GM12873 (cell line): ENCODE data around the gene ZNF488.

Source experiments
- TF ChIP-seq, protein P1 (sequence below): IDR thresholded peaks from 2 replicates; pipeline ENCODE4 v1.5.1; 2012; ENCODE audit warnings: low read depth, mild to moderate bottlenecking, moderate library complexity, low read length, control low read depth; ENCODE audit not compliant: insufficient read depth; ENCODE audit errors: missing control alignments

Gene ZNF488

DNA sequence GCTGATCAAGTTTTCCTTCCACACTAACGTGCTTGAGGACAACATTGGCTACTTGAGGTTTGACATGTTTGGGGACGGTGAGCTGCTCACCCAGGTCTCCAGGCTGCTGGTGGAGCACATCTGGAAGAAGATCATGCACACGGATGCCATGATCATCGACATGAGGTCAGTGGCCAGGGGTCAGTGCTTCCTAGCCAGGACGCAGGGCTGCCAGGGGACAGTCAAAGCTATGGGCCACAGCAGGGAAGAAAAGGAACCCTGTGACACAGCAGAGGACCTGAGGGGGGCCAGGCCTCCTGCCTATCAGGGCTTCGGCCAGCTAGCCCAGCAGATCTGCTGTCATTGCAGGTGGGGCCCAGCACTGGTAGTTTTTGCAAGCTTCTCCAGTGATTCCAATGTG lies 30.7 kb downstream of the ZNF488 start:
- TF ChIP-seq, protein P1, sequence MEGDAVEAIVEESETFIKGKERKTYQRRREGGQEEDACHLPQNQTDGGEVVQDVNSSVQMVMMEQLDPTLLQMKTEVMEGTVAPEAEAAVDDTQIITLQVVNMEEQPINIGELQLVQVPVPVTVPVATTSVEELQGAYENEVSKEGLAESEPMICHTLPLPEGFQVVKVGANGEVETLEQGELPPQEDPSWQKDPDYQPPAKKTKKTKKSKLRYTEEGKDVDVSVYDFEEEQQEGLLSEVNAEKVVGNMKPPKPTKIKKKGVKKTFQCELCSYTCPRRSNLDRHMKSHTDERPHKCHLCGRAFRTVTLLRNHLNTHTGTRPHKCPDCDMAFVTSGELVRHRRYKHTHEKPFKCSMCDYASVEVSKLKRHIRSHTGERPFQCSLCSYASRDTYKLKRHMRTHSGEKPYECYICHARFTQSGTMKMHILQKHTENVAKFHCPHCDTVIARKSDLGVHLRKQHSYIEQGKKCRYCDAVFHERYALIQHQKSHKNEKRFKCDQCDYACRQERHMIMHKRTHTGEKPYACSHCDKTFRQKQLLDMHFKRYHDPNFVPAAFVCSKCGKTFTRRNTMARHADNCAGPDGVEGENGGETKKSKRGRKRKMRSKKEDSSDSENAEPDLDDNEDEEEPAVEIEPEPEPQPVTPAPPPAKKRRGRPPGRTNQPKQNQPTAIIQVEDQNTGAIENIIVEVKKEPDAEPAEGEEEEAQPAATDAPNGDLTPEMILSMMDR = no peak

GRCh38 chr10:47351899-47352815 lies 31.9 kb downstream of the ZNF488 start:
- TF ChIP-seq, protein P1 = no peak

GRCh38 chr10:47350671-47351640 lies 33.1 kb downstream of the ZNF488 start:
- TF ChIP-seq, protein P1 = no peak

DNA sequence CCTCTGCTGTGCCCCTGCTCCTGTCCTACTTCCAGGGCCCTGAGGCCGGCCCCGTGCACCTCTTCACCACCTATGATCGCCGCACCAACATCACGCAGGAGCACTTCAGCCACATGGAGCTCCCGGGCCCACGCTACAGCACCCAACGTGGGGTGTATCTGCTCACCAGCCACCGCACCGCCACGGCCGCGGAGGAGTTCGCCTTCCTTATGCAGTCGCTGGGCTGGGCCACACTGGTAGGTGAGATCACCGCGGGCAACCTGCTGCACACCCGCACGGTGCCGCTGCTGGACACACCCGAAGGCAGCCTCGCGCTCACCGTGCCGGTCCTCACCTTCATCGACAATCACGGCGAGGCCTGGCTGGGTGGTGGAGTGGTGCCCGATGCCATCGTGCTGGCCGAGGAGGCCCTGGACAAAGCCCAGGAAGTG lies 34.1 kb downstream of the ZNF488 start:
- TF ChIP-seq, protein P1 = no peak

GRCh38 chr10:47349516-47349915 lies 34.6 kb downstream of the ZNF488 start:
- TF ChIP-seq, protein P1 = no peak

- TF ChIP-seq, protein P1 = no peak
Observed at GRCh38 chr10:47348661-47349470, 35.2 kb downstream of the ZNF488 start.
